Neural cell (in vitro differentiated cells): ENCODE results near the gene MINDY4.

ENCODE experiments used
- CTCF ChIP-seq: fragments of 450-650 bp; IDR thresholded peaks from 2 replicates; pipeline ENCODE4 v1.5.1; 2014; ENCODE audit warnings: antibody characterized with exemption, mild to moderate bottlenecking, moderate library complexity; ENCODE audit not compliant: poor library complexity, severe bottlenecking
- EP300 ChIP-seq: fragments of 450-650 bp; conservative IDR thresholded peaks from 2 replicates; pipeline ENCODE4 v1.6.1; 2014; ENCODE audit warnings: antibody characterized with exemption, mild to moderate bottlenecking, moderate library complexity; ENCODE audit not compliant: poor library complexity, severe bottlenecking
- EZH2 ChIP-seq: fragments of 200-600, 300-800 bp; shearing (Covaris generic), sonication (generic); IDR thresholded peaks from 2 replicates; pipeline ENCODE4 v1.6.1; 2014; ENCODE audit warnings: antibody characterized with exemption, low read length, borderline replicate concordance, mild to moderate bottlenecking; ENCODE audit not compliant: insufficient read depth, poor library complexity, severe bottlenecking

GRCh38 chr7:30899066-30899465 lies 127.8 kb downstream of the MINDY4 start:
- TF ChIP-seq CTCF = no peak
- no peak for TF ChIP-seq EZH2
- TF ChIP-seq EP300 = no peak
